HG02943 (cell line): Measurements from ENCODE around the gene STS.

Source experiments
- ATAC-seq: cut with Tn5 transposase; IDR thresholded peaks from one replicate; pipeline ENCODE4 v1.9.1; 2021; ENCODE audit warnings: mild to moderate bottlenecking, low read depth, moderate library complexity; ENCODE audit not compliant: unreplicated experiment

Gene STS

DNA sequence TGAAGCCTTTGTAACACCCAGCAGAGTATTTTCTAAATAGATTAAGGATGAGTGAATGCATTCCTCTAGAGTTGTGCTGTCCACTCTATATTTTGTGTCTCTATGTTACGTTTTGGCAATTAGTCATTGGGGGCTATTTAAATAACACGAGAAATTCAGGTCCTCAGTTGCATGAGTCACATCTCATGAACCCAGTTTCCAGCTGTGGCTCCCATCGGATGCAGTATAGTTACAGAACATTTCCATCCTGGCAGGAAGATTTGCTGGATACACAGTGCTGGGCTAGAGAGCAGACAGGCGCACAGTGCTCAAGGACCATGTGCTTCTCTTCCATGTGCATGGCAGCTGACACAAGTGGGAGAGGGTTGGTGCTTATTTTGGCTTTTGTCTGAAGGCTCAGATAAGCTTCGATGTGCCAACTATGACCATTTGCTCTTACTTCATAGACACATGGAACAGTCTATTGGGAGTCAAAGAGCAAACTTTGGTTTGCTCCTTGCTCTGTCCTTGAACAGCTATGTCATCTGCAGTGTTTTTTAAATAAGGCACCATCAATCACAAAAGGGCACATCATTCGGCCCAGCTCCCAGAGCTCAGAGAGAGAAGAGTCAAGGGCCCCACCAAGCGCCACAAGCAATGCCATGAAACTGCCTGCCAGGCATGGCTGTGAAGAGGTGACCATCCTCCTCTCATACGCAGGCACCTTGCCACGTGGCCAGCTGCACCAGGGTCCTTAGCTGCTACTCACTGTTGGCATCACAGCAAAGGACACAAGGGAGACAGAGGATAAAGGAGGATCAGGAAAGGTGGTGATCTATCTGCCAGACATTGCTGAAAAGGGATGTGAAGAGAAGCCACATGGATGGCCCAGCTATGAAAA, 8.1 kb upstream of the STS start:
- ATAC-seq, result no peak

- ATAC-seq, result no peak
Observed at GRCh38 chrX:7143076-7143475, 4.4 kb upstream of the STS start.

DNA sequence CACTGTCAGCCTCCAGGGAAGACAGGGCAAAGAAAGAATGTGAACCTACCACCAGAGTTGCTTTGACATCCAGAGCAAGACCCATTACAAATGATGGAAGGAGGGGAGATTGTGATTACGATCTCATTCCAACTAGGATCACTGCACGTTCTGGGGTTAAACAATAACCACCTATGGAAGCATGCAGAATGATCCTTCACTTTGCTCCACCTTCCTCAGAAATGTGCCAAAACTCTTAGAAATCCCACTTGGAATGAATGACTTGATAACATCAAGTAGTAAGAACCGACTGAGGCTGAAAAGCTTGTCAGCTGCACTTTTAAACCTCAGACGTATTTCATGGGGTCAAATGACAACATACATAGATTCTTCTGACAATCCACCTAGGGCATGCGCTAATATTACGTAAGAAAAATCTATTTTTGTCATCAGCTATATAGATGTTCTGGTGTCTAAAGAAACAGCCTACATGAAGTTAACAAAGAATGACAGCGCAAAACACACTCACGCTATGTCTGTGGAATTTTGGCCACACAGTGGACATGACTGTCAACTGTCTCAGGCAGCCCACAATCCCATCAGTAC, 3.5 kb upstream of the STS start:
- no peak for ATAC-seq

DNA sequence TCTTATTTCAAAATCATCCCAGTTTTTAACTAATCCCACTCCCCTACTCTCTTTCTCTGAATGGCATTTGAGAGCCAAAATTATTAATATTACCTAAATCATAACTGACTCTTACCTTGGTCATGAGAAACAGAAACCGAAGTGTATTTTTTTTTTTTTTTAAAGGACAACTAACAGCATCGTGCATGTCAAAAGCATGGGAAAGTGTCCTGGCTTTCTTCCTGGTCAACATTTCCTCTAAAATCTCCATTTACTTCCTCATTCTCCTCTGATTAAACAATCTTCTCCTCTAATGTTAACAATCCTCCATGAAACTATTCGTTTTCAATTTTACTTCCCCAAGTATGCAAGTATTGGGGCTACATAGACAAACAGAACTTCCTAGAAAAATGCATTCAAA, 2.1 kb upstream of the STS start:
- ATAC-seq, result no peak

DNA sequence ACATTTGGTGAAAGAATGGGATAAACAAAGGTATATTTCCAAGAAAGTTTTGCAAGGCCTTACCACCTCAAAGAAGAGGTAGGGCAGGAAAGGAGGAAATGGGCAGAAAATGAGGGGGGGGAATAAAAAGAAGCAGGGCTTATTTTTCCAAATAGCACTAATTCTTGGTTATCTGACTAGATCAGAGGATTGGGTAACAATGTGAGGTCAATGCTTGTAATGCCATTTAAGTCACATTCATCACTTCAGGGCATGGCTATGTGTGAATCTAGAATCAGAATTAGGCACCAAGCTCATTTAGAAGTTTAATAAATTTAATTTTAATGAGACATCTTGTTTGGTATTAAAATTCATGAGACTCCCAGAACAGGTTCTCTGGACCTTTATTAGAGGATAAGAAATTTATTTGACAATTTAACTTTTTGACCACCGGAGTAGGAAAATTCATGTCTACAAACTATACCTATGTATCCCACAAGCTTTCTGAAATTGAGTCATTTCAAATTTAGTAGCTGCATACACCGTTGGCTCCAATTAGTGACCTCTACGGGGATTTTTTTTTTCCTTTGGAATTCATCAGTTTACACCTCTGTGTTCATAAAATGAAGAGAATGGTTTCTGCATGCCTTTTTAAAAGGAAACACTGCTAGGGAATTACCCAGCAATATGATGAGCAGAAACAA, 1.4 kb upstream of the STS start:
- no peak for ATAC-seq

GRCh38 chrX:7146703-7147412, 654 bp upstream of the STS start:
- peak; percentile 29 for ATAC-seq

DNA sequence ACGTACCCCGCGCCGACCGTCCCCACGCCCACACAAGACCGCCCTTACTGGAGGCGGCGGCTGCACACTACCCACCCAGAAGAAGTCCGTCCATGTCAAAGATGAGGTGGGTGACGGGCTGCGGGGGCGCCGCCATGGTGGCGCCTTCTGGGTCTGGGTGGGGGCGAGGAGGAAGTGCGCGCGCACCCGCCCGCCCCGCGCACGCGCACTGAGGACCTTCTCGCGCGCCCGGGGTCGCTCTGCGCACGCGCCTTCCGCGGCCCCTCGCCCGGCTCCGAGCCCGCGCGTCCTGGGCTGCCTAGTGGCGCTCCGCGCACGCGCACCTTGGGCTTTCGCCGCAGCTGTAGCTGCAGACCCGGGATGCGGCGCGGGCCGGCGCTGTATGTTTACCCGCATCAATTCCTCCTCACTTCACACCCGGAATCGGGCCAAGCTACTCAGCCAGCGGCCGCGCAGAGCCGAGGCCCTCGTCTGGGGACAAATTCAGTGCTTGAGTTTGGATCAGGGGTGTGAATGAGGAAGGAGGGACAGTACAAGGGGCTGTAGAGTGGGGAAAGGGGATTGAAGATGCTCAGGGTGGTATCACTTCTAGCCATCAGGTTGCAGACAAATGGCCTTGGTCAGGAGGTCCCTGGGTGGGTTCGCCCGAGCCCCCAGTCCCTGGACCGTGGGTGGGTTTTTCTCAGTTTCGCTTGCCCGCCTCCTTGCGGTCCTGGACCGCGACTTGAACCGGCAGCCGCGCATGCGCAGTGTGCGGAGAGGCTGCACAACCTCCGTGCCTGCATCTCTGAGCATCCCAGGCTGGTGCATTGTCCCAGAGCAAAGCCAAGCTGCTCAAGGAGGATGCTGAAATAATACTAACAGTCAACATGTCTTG, 704 bp downstream of the STS start, which contains the start of gene PUDP:
PUDP (minus strand) TSS at position 176 of the 877 bp plus-strand sequence; CDS start at position 136, 40 bp downstream.
- peak; percentile 68 for ATAC-seq

DNA sequence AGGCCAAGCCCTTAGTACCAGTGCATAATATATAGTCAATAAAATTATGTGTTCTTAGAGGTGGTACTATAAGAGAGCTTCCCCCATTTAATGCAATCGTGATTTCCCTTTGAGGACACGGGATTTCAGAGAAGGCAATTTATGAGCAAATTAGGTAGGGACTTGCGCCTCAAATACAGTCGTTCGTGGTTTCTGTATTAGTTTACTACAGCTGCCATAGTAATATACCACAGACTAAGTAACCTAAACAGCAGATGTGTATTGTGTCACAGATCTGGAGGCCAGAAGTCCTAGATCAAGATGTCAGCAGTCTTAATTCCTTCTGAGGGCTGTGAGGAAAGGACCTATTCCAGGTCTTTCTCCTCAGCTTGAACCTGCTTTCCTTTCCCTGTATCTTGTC, 1.9 kb downstream of the STS start:
- no peak for ATAC-seq

DNA sequence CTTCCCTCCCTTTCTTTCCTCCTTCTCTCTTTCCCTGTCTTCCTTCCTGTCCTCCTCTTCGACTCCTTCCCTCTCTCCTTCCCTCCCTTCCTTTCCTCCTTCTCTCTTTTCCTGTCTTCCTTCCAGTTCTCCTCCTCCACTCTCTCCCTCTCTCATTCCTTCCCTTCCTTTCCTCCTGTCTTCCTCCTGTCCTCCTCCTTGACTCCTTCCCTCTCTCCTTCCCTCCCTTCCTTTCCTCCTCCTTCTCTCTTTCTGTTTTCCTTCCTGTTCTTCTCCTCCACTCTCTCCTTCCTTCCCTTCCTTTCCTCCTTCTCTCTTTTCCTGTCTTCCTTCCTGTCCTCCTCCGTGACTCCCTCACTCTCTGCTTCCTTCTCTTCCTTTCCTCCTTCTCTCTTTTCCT, 5.7 kb downstream of the STS start:
- no peak for ATAC-seq

- ATAC-seq, result no peak
Observed at GRCh38 chrX:7154041-7154597, 6.6 kb downstream of the STS start.

DNA sequence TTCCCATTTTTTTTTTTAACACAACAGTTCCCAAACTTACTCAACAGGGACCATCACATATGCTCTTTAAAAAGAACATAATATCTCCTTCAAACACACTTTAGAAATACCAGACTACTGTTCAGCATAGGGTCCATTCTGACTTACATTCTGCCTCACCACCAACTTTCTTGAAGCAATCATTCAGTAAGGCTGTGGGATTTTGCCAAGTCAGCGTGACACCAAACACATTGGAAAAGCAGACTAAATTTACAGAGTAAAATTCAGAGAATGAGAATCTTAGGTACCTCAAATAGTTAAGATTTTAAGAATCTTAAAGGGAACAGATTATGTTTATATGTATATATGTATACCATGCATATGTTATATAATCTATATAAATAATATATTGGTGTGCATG, 7.7 kb downstream of the STS start:
- ATAC-seq, result no peak

DNA sequence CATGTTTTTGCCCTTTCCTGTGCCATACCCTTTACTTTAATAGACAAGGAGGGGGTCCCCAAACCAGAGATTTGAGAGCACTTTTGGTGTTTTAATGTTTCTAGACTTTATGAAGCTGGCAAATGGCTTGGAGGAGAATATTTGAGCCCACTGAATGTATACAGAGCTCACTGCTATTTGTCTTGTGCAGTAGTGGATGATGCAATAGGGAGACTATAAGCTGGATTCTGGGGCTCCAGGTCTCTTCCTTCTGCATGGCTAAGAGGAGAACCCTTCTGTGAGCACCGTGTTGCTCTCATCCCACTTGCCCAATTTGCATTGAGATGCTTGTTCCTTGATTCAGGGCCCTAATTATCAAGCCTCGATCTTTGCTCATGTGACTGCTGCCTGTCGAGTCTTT, 9.4 kb downstream of the STS start:
- ATAC-seq, result no peak

DNA sequence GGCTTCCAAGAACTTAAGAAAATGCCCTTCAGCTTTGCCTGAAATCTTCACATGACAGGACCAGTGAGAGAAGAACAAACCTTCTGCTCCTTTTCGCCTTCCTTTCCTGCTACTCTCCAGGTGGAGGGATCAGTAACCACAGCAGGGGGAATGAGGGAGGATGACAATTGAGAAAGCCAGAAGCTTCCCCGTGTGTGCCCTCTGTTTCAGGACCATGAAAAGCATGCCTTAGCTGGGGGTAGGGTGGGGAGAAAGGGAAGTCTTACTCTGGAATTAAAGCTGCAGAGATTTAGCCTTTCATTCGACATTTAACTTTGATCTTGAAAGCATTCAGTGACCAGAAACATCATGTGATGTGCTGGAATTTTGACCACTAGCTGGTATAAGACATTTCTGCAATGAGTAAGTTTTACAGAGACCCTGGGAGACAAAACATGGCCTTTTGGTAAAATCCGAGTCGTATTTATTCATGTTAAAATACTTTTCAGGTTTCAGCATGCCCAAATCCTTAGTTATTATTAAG, 11.0 kb downstream of the STS start:
- ATAC-seq, result no peak

DNA sequence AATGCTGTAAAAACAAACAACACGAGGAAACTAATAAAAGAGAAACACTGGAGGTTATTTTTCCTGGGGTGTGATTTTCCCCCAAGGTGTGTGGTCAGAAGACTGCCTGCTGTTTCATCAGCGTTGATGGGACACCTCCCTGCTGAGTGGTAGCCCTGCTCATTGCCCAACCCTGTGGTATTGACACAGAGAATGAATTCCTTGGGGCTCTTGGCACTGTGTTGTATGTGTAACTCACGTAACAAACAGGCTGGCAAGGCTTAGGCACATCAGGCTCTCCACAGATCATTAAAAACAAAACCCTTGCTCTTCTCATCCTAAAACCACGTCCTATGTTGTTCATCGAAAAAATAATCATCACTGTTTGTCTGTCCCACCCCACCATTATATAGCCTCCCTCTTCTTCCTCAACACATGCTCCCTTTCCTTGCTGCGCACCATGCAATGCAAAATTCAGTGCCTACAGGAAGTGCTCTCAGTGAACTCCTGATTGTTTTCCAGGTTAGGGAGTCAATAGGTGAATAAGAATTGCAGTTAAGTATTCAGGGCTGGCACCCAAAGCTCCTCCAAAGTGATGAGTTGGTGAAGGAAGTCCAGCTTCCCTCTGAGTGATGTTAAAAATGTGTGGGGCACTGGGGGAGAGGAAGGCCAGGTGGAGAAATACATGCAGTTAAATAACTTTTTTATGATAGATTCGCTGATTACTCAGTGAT, 11.8 kb downstream of the STS start:
- ATAC-seq, result no peak

- no peak for ATAC-seq
Observed at GRCh38 chrX:7163146-7163677, 15.7 kb downstream of the STS start.

DNA sequence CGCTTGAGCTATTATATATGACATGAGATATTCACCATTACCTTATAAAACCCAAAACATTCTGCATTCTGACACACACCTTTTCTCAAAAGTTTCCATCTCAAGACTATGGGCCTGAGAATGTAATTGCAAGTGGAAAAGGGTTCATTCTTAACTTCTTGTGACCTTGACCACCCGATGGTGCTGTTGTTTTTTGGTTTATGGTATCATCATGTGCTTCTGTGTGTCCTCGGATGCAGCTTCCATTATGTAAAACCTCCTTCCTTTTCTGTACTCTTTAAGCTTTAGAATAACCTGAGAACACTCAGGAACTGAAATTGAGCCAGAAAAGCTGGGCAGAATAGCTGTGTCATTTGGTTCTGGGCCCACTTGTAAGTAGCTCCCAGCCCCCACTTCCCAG, 16.7 kb downstream of the STS start:
- no peak for ATAC-seq

DNA sequence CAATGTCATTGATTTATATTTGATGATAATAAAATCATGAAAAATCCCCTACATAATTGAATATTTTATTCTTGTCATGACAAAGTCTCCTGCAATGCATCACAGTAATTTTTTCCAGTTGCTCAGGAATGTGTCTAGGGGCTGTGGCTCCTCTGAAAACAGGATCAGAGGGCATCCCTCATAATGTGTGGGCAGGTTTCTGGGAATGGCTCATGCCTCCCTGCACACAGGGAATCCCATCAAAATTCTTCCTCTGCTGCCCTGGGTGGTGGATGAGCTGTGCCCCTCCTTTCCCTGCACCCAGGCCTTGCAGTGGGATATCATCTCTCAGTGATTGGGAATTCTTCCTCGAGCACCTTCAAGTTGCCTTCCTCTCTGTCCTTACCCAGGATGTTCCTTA, 20.9 kb downstream of the STS start:
- ATAC-seq, result no peak

DNA sequence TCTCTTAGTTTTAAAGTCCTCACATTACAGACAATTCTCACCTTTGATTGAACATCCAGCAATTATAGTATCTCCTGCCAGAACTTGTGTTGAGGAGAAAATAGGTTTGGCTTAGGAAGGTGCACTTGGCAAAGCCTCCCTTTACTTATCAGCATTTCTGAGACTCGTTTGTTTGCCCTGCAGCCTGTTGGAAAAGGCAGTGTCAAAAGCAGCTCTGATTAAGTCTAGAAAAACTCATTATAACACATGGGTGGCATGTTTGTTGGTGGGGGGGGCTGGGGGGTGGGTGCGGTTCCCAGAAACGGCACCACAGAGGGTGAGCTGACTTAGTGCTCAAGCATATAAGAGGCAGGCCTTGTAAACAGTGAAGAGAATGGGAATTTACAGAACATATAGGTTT, 22.1 kb downstream of the STS start:
- no peak for ATAC-seq

DNA sequence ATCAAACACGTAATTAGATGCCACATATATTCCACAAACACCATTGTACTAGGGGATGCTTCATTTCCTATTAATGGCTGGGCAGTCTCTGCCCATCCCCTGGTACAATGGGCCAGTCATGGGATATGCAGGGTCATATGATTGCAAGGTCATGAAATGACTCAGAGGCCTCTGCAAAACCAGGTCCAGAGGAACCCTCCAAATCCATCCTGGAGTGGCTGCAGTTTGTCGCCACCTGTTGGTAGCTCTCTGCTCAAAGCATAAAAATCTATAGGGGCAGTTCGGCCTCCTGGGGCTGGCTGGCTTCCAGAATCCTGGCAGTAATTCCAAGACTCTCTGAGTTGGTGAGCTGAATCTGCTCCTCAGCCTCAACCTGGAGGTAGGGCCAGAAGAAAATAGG, 23.4 kb downstream of the STS start:
- no peak for ATAC-seq
